ENCODE measurements around the gene ATAD3A. TPM values are rescaled to one million over a fixed set of nuclear protein-coding genes. Genes with fewer than 3 reads are reported as not detected.

The ATAD3A gene
- total and polyA plus RNA-seq, 9 of the 15 experiments (the other 6 are each of a cell fraction or from before 2014, with no cell fraction given) = 0.10 to 173 (median 36.7) TPM

GRCh38 chr1:1531947-1532346, 20.0 kb downstream of the ATAD3A start (continued):
- TF ChIP-seq RNF219 (CRISPR knock-in tag; IDR thresholded peaks at IDR 0.05) (no peak), CBX3 (IDR thresholded peaks at IDR 0.05; ENCODE audit: borderline replicate concordance in 1 of 2, low read length in 2 of 2) (peak in 1 of 2 experiments; percentile 70; a peak in 2 of 3 replicates), ZBTB17 (CRISPR knock-in tag; IDR thresholded peaks at IDR 0.05) (no peak), JUN (IDR thresholded peaks at IDR 0.05; ENCODE audit: borderline replicate concordance, low read depth, low read length) (no peak), JUN (CRISPR knock-in tag; IDR thresholded peaks at IDR 0.05; ENCODE audit: borderline replicate concordance) (no peak), SMARCA5 (IDR thresholded peaks at IDR 0.05) (no peak), MLX (CRISPR knock-in tag; conservative IDR thresholded peaks at IDR 0.05) (no peak), ZNF324 (CRISPR knock-in tag; IDR thresholded peaks at IDR 0.05) (peak; percentile 99), ZNF445 (CRISPR knock-in tag; IDR thresholded peaks at IDR 0.05; ENCODE audit: low read depth) (peak; percentile 80), FOXK1 (CRISPR knock-in tag; IDR thresholded peaks at IDR 0.05; ENCODE audit: borderline replicate concordance) (no peak), PHB2 (IDR thresholded peaks at IDR 0.05; ENCODE audit: low read depth) (no peak), CBX5 (IDR thresholded peaks at IDR 0.05; ENCODE audit: borderline replicate concordance, low read depth) (0 out of 2 replicates have a peak, but pooled peaks have one; percentile 16)

Measured in K562 (cell line).